IMR-90 (cell line): ENCODE results near the gene ZDHHC22. TPM values are rescaled to one million over a fixed set of nuclear protein-coding genes. Genes with fewer than 3 reads are reported as not detected.

ENCODE experiments used
- ATAC-seq: fragments of 200-7000 bp; cut with Tn5 transposase; 2 replicates; pipeline ENCODE4 v1.9.1; 2020; ENCODE audit warnings: low read depth, mild to moderate bottlenecking, moderate library complexity
- BruUV-seq: library from RNA; stranded (reverse); fragments of 400-500 nt; replicated peaks from 2 replicates; lab custom pipeline; 2021; lab: Mats Ljungman, UMichigan
- CTCF ChIA-PET: fragments of 300-600 bp; formaldehyde crosslinking; extraction: SDS; loops from one replicate; lab custom pipeline; 2021; ENCODE audit warnings: antibody characterized with exemption; lab: Yijun Ruan, JAX
- POLR2A ChIA-PET: fragments of 300-600 bp; sonication (Branson Sonifier 250); formaldehyde crosslinking; loops from one replicate; lab custom pipeline; 2022; ENCODE audit warnings: antibody characterized with exemption; ENCODE audit not compliant: unreplicated experiment; lab: Charles Lee
- DNase-seq: peaks from one replicate; pipeline ENCODE4 v3.0.0; 2013
- H2AFZ ChIP-seq: replicated peaks from 2 replicates; pipeline ENCODE3; 2013; ENCODE audit warnings: low read length, mild to moderate bottlenecking; ENCODE audit not compliant: poor library complexity
- H2AK5ac ChIP-seq: 2 replicates; pipeline ENCODE4 v1.6.1; 2013; ENCODE audit warnings: low read depth, low read length, inconsistent platforms
- H2AK9ac ChIP-seq: replicated peaks from 2 replicates; pipeline ENCODE3; 2013; ENCODE audit warnings: mild to moderate bottlenecking, low read depth, low read length, moderate library complexity; ENCODE audit not compliant: poor library complexity
- H2BK120ac ChIP-seq: 2 replicates; pipeline ENCODE4 v1.6.1; 2013; ENCODE audit warnings: low read depth, low read length, inconsistent platforms
- H2BK15ac ChIP-seq: 3 replicates; pipeline ENCODE4 v1.6.1; 2013; ENCODE audit warnings: low read depth, low read length, inconsistent platforms
- H2BK20ac ChIP-seq: 2 replicates; pipeline ENCODE4 v1.6.1; 2013; ENCODE audit warnings: low read depth, mild to moderate bottlenecking, inconsistent platforms, low read length, moderate library complexity
- H2BK5ac ChIP-seq: 2 replicates; pipeline ENCODE4 v1.6.1; 2013; ENCODE audit warnings: mild to moderate bottlenecking, low read depth, low read length, inconsistent platforms; ENCODE audit not compliant: poor library complexity, severe bottlenecking
- H3K14ac ChIP-seq: replicated peaks from 2 replicates; pipeline ENCODE4 v1.6.1; 2013; ENCODE audit warnings: low read depth, low read length, inconsistent platforms
- H3K18ac ChIP-seq: 2 replicates; pipeline ENCODE4 v1.6.1; 2013; ENCODE audit warnings: low read depth, low read length, control low read depth
- H3K23ac ChIP-seq: 2 replicates; pipeline ENCODE4 v1.6.1; 2013; ENCODE audit warnings: low read depth, low read length, inconsistent platforms
- H3K27ac ChIP-seq: 2 replicates; pipeline ENCODE4 v1.5.1; 2013; ENCODE audit warnings: mild to moderate bottlenecking, control low read depth, low read length; ENCODE audit not compliant: insufficient read depth
- H3K27me3 ChIP-seq: 2 replicates; pipeline ENCODE4 v1.6.1; 2013; ENCODE audit warnings: low read length; ENCODE audit not compliant: control insufficient read depth, insufficient read depth
- H3K36me3 ChIP-seq: 2 replicates; pipeline ENCODE4 v1.6.1; 2013; ENCODE audit warnings: low read length, mixed read lengths; ENCODE audit not compliant: control insufficient read depth, insufficient read depth
- H3K4ac ChIP-seq: 2 replicates; pipeline ENCODE4 v1.6.1; 2013; ENCODE audit warnings: low read depth, low read length, inconsistent platforms
- H3K4me1 ChIP-seq: 2 replicates; pipeline ENCODE4 v1.6.1; 2013; ENCODE audit warnings: low read length, mixed read lengths; ENCODE audit not compliant: control insufficient read depth, insufficient read depth
- H3K4me2 ChIP-seq: 2 replicates; pipeline ENCODE4 v1.6.1; 2013; ENCODE audit warnings: low read depth, mild to moderate bottlenecking, control low read depth, low read length, moderate library complexity
- H3K4me3 ChIP-seq: 2 replicates; pipeline ENCODE4 v1.5.1; 2013; ENCODE audit warnings: low read depth, mild to moderate bottlenecking, control low read depth, low read length, moderate library complexity; ENCODE audit not compliant: insufficient read depth
- H3K56ac ChIP-seq: 2 replicates; pipeline ENCODE4 v1.6.1; 2013; ENCODE audit warnings: low read length, inconsistent platforms; ENCODE audit not compliant: insufficient read depth; ENCODE audit errors: extremely low read depth
- H3K79me1 ChIP-seq, 2 experiments: 2 replicates each; pipeline ENCODE4 v1.6.1; 2013; ENCODE audit warnings: low read length in 2 of 2, inconsistent platforms in 1 of 2, low read depth in 1 of 2
- H3K9ac ChIP-seq: 2 replicates; pipeline ENCODE4 v1.6.1; 2013; ENCODE audit warnings: low read depth, low read length, control low read depth
- H3K9me1 ChIP-seq: 2 replicates; pipeline ENCODE4 v1.6.1; 2013; ENCODE audit warnings: low read length, inconsistent platforms; ENCODE audit not compliant: insufficient read depth
- H3K9me3 ChIP-seq: 2 replicates; pipeline ENCODE4 v1.6.1; 2013; ENCODE audit warnings: low read length; ENCODE audit not compliant: control insufficient read depth, insufficient read depth
- H4K20me1 ChIP-seq: 2 replicates; pipeline ENCODE4 v1.6.1; 2013; ENCODE audit warnings: low read length, inconsistent platforms; ENCODE audit not compliant: insufficient read depth
- H4K5ac ChIP-seq: 2 replicates; pipeline ENCODE4 v1.6.1; 2013; ENCODE audit warnings: mild to moderate bottlenecking, low read depth, low read length, control low read depth
- H4K8ac ChIP-seq, 2 experiments: 2 replicates each; pipeline ENCODE4 v1.6.1; 2013; ENCODE audit warnings: low read depth in 2 of 2, low read length in 2 of 2, control low read depth in 1 of 2, inconsistent platforms in 1 of 2
- H4K91ac ChIP-seq: 2 replicates; pipeline ENCODE4 v1.6.1; 2013; ENCODE audit warnings: low read depth, low read length, inconsistent platforms; ENCODE audit not compliant: insufficient read depth
- BHLHE40 ChIP-seq: fragments of 150-350 bp; IDR thresholded peaks from 2 replicates; pipeline ENCODE4 v1.6.1; 2016; ENCODE audit warnings: mild to moderate bottlenecking, low read depth, low read length
- CEBPB ChIP-seq: IDR thresholded peaks from 2 replicates; pipeline ENCODE4 v1.6.1; 2012; ENCODE audit warnings: low read depth, low read length, improper control_type of control experiment
- FOS ChIP-seq: fragments of 150-350 bp; IDR thresholded peaks from 2 replicates; pipeline ENCODE4 v1.6.1; 2016; ENCODE audit warnings: low read depth, low read length
- MAFK ChIP-seq: IDR thresholded peaks from 2 replicates; pipeline ENCODE4 v1.6.1; 2012; ENCODE audit warnings: low read depth, low read length, improper control_type of control experiment
- MXI1 ChIP-seq: IDR thresholded peaks from 2 replicates; pipeline ENCODE4 v1.6.1; 2012; ENCODE audit warnings: low read depth, mild to moderate bottlenecking, low read length, moderate library complexity, borderline replicate concordance
- NFE2L2 ChIP-seq: fragments of 150-350 bp; IDR thresholded peaks from 2 replicates; pipeline ENCODE4 v1.6.1; 2016; ENCODE audit warnings: low read depth, mild to moderate bottlenecking, low read length
- POLR2A ChIP-seq: IDR thresholded peaks from 2 replicates; pipeline ENCODE4 v1.6.1; 2012; ENCODE audit warnings: mild to moderate bottlenecking, low read depth, low read length
- RAD21 ChIP-seq: IDR thresholded peaks from 2 replicates; pipeline ENCODE4 v1.6.1; 2012; ENCODE audit warnings: low read length, improper control_type of control experiment
- SMC3 ChIP-seq: fragments of 150-350 bp; IDR thresholded peaks from 2 replicates; pipeline ENCODE4 v1.6.1; 2016; ENCODE audit warnings: low read depth, mild to moderate bottlenecking, antibody characterized with exemption, low read length, moderate library complexity
- USF2 ChIP-seq: fragments of 150-350 bp; IDR thresholded peaks from 2 replicates; pipeline ENCODE4 v1.6.1; 2017; ENCODE audit warnings: mild to moderate bottlenecking, antibody characterized with exemption, low read length, low read depth
- WGBS, 2 experiments: methylation state at CpG; one replicate each; pipeline versions ENCODE4 v1.1.5 to v1.1.7; 2013; ENCODE audit warnings: missing lambda C conversion rate in 2 of 2; ENCODE audit not compliant: insufficient read length in 1 of 2; ENCODE audit errors: extremely low coverage in 2 of 2; 5-methylcytosine and 5-hydroxymethylcytosine counted together
- dilution Hi-C: fragments of 300-500 bp; cut with HindIII; formaldehyde crosslinking; loops from one replicate; pipeline ENCODE4 v1.14.3; 2018; ENCODE audit warnings: low sequenced_read_pairs; ENCODE audit not compliant: unreplicated experiment
- in situ Hi-C: fragments of 300-500 bp; cut with MboI; formaldehyde crosslinking; loops from 3 replicates; pipeline ENCODE4 v1.14.3; 2019; ENCODE audit warnings: low sequenced_read_pairs, inconsistent platforms, mixed read lengths
- intact Hi-C: fragments of 100-400 bp; cut with micrococcal nuclease; formaldehyde crosslinking; loops from 2 replicates; pipeline ENCODE4 v1.10.0; 2022
- polyA plus RNA-seq, 3 experiments: library from polyadenylated mRNA; depleted of rRNA; stranded (reverse); fragments of >200 nt; gene quantifications; 2 replicates each; pipeline ENCODE4 v1.2.3, GENCODE V29; 2012; ENCODE audit warnings: low replicate concordance in 1 of 3
- total RNA-seq: library from RNA; depleted of rRNA; stranded (reverse); fragments of >200 nt; gene quantifications from 2 replicates; pipeline ENCODE4 v1.2.3, GENCODE V29; 2012
- TF ChIP-seq, protein P1 (sequence below): fragments of 150-350 bp; IDR thresholded peaks from 2 replicates; pipeline ENCODE4 v1.6.1; 2016; ENCODE audit warnings: low read depth, mild to moderate bottlenecking, low read length, moderate library complexity, borderline replicate concordance
- TF ChIP-seq, protein P2 (sequence below): conservative IDR thresholded peaks from 2 replicates; pipeline ENCODE4 v1.5.1; 2012; ENCODE audit warnings: mild to moderate bottlenecking, low read depth, low read length, improper control_type of control experiment

The ZDHHC22 gene
- total and polyA plus RNA-seq, 2 of the 4 experiments (the other 2 are of a cell fraction) = not detected

DNA sequence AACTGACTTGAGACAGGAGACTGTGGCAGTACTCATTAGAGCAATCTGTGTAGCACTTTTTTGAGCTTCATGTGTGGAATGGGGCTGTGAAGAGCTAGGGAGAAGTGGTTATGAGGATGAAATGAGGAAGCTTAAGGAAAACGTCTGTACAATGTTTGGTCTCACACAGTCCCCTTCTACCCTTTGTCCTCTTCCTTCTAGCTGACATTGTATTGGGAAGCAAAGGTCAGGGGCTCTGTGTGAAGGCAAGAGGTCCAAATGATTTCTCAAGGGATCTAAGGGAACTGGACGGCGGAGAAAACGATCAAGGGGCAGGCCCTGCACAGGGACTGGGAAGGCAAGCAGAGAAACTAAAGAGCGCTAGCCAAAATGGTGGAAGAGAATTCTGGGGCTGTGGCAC lies 56.6 kb downstream of the ZDHHC22 start:
- H3K9me3 ChIP-seq = peaks cover 2% of the 10 kb centered on the region; the same call in 1 of the 2 replicates
- no peak overlapping the region for H3K4me2 ChIP-seq
- DNase-seq = no peak
- H3K9me1 ChIP-seq = no peaks in the 10 kb centered on the region
- H3K4ac ChIP-seq = no peak overlapping the region
- no peak overlapping the region for H2AK5ac ChIP-seq
- H2AK9ac ChIP-seq = no peak overlapping the region
- H4K5ac ChIP-seq = no peak overlapping the region
- no peak overlapping the region for H3K9ac ChIP-seq
- peaks cover 24% of the 10 kb centered on the region for H3K27me3 ChIP-seq
- no peak overlapping the region for H3K27ac ChIP-seq
- no peak overlapping the region for H3K56ac ChIP-seq
- in situ Hi-C loops (no loop called here), intact Hi-C loops (no loop called here), dilution Hi-C loops (loop anchor here (25.0 kb wide), 1 partner anchor 198 kb away; no protein-coding TSS in a partner anchor)
- no peak overlapping the region for H3K4me3 ChIP-seq
- H4K8ac ChIP-seq = no peak overlapping the region
- H2BK15ac ChIP-seq = no peak overlapping the region
- no peak overlapping the region for H3K18ac ChIP-seq
- WGBS, 2 experiments = no CpG with 5 or more reads among the region's 5 CpGs
- BruUV-seq = no TSS peak
- ChIA-PET CTCF (interaction anchor here (0.6 to 1.8 kb wide), 4 partner anchors 9 to 209 kb away, joined by 3 to 4 read pairs (median 4); no protein-coding TSS in a partner anchor), POLR2A (no interaction called here)
- no peak overlapping the region for H2BK20ac ChIP-seq
- H3K79me1 ChIP-seq = no peaks in the 10 kb centered on the region
- no peaks in the 10 kb centered on the region for H3K4me1 ChIP-seq
- no peaks in the 10 kb centered on the region for H4K20me1 ChIP-seq
- H4K91ac ChIP-seq = no peak overlapping the region
- no peak overlapping the region for H3K23ac ChIP-seq
- H3K36me3 ChIP-seq = no peaks in the 10 kb centered on the region
- no peak overlapping the region for H2BK120ac ChIP-seq
- TF ChIP-seq CEBPB (no peak), USF2 (no peak), MAFK (no peak), FOS (no peak), POLR2A (no peak), RAD21 (no peak), MXI1 (no peak), BHLHE40 (no peak), NFE2L2 (no peak), SMC3 (no peak)
- TF ChIP-seq, protein P1, sequence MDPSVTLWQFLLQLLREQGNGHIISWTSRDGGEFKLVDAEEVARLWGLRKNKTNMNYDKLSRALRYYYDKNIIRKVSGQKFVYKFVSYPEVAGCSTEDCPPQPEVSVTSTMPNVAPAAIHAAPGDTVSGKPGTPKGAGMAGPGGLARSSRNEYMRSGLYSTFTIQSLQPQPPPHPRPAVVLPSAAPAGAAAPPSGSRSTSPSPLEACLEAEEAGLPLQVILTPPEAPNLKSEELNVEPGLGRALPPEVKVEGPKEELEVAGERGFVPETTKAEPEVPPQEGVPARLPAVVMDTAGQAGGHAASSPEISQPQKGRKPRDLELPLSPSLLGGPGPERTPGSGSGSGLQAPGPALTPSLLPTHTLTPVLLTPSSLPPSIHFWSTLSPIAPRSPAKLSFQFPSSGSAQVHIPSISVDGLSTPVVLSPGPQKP = no peak
- TF ChIP-seq, protein P2, sequence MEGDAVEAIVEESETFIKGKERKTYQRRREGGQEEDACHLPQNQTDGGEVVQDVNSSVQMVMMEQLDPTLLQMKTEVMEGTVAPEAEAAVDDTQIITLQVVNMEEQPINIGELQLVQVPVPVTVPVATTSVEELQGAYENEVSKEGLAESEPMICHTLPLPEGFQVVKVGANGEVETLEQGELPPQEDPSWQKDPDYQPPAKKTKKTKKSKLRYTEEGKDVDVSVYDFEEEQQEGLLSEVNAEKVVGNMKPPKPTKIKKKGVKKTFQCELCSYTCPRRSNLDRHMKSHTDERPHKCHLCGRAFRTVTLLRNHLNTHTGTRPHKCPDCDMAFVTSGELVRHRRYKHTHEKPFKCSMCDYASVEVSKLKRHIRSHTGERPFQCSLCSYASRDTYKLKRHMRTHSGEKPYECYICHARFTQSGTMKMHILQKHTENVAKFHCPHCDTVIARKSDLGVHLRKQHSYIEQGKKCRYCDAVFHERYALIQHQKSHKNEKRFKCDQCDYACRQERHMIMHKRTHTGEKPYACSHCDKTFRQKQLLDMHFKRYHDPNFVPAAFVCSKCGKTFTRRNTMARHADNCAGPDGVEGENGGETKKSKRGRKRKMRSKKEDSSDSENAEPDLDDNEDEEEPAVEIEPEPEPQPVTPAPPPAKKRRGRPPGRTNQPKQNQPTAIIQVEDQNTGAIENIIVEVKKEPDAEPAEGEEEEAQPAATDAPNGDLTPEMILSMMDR = no peak
- no peak for ATAC-seq
- no peak overlapping the region for H2BK5ac ChIP-seq
- no peak overlapping the region for H2AFZ ChIP-seq
- no peak overlapping the region for H3K14ac ChIP-seq
